ENCODE results near the gene RALGAPA1.
"Not testable (repeated sequence)": the region's sequence is repeated elsewhere in the genome, so short reads cannot be mapped to it uniquely, and the experiment has no call there.

RALGAPA1 gene

DNA sequence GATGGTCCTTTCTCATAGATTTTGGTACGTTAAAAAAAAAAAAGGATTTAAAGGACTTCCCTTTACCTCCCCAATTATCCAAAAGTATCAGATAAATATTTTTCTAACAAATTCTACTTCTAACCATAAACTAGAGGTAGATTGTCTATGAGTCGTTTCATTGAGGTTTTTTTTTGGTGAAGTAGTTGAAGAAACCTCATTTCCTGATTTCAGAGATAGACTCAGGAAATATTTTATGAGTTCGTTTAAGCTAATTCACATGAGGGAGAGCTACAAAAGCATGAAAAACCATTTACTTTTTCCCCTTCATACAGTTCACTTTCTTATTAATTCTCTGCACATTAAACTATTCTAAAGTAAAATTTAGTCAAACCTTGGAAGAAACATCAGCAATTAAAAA, 112.5 kb downstream of the RALGAPA1 start:
- DNase-seq (ENCODE audit: low read depth): no peak

DNA sequence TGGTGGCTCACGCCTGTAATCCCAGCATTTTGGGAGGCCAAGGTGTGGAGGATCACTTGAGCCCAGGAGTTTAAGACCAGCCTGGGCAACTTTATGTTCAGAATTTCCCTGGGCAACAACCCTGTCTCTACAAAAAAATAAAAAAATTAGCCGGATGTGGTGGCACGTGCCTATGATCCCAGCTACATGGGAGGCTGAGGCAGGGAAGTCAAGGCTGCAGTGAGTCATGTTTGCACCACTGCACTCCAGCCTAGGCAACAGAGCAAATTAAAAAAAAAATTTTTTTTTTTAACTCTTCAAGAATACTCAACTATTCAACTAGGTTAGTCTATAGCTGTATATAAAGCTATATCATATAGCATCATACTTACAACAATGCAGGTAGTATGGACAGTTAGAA, 113.0 kb downstream of the RALGAPA1 start:
- no peak for DNase-seq (ENCODE audit: low read depth)

DNA sequence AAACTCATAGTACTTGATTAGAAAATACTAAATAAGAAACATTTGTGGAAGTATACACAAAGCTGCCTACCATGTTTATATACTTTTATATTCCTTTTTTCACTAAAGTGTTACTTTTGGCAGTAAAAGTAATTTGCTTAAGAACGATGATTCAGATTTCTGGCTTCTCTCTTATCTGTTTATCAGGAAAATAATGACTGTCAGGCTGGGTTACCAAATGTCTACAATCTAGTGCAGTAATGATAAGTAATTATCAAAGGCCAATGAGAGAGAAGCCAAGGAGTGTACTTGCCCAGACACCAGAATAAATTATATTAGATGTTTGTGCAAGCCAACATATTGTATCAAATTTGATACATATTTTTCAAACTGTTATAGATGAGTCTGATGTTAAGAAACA, 113.4 kb downstream of the RALGAPA1 start:
- DNase-seq (ENCODE audit: low read depth): peak; percentile 65

DNA sequence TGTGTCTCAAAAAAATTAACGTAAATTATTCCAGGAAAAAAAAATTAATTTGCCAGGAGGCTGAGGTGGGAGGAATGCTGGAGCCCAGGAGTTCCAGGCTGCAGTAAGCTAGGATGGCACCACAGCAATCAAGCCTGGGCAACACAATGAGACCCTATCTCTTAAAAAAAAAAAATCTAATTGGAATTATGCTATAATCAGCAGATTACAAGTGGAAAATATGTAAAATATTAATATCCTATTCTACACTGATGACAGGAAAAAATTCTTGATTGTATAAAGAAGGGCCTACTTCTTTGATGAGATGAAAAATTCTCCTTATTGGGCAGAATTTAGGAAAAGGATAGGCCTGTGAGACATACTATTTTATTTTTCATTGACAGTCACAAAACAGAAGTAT, 114.0 kb downstream of the RALGAPA1 start:
- DNase-seq (ENCODE audit: low read depth): no peak

DNA sequence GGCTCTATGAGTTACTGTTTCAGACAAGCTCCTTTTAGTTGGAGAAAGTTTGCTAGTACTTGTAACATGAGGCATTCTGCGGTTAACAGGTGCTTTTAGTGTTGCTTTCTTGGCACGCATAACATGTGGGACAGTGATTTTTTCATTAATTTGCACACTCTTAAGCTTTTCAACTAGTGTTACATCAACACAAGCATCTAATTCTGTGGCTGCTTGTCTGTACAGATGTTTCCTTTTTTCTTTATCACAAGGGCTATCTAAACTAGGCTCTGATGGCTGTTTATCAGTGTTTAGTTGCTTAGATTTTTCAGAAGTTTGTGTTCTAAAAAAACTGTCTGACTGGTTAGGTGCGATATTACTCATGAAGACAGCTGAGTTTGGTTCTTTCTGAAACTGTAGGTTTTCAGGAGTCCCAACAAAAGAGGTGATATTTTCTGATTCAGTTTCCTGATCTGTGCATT, 120.1 kb downstream of the RALGAPA1 start:
- no peak for DNase-seq (ENCODE audit: low read depth)

DNA sequence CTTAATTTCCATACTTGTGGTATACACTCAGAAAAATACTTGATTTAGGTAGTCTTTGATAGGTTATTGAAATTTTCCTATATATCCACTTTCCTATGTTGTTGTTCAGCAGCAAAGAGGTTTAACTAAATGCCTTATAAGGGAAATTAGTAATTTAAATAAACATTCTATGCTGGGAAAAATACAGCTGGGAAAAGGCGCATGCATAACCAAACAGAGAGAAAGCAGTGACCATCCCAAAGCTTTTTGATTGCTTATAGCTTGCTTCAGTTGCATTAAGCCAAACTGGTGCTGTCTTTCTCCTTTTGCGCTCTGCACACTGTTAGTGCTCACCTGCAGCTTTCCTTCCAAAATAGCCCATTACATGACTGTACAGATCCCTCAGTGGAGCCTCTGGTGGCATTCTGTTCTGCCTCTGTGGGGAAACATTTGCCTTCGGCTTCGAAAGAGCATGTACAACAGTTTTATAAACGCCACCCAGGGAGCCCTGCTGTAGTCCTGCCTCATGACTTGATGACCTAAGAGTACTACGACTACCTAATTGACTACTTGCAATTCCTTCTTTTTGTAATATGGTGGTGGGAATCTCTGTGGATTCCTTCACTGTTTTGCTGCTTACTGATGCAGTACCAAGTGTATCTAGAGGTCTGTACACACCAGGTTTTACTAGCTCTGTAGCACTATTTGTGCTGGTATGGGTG, 120.8 kb downstream of the RALGAPA1 start:
- no peak for DNase-seq (ENCODE audit: low read depth)

DNA sequence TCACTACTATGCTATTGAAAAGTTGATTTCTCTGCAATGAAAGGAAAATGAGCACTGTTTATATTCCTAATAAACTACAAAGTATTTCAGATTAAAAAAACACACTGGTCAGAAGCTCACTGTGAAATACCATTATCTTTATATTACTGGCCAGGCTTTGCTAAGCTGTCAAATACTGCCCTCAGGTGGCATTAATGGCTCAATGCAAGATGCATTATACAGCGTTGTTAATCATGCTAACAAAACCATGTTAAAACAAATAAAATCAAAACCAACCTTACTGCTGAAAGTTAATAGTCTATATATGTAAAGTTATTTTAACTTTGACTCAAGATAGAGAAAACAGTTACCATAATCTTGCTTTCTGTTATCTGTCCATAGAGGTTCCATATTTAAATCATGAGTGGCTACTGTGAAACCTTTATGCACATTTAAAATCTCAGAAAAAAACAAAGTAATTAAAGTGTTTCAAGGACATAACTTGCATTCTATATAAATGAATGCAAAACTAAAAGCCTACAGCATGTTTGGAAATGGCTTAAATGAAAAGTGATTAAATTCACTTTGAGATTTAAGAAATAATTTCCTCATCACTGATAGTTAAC, 121.7 kb downstream of the RALGAPA1 start:
- DNase-seq (ENCODE audit: low read depth): peak; percentile 49

DNA sequence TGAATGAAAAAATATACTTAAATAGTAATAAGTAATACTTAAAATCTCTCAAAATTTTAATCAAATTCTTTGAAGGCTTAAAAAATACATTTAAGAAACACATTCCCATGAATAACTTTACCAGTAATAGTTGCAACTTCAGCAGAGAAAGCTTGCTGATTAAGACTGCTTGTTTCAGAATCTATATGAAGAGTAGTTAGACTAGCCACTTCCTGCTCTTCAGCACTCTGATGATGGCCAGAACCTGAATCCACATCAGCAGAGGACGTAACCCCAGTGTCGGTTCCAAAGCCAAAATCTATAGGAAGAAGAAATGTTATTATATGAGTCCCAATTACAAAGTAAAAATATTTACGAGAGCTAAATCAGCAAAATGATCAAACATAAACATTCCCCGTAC, 125.4 kb downstream of the RALGAPA1 start:
- not testable (repeated sequence) for DNase-seq (ENCODE audit: low read depth)

DNA sequence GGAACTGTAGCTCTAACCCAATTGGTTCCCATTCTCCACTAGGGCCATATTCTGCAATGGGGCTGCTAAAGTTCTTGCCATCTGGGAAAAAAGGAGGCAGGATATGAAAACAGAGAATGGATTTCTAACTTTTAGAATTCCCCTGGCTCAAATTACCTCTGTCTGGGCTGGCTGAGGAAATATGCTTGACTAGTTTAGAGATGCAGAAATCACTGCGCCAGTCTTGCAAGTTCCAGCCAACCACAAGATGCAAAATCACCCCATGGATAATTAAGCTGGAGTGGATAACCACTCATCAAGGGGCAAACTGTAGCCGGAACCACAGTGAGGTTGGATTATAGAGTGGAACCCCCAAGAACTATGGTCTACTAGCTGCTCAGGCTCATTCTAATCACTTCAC, 126.3 kb downstream of the RALGAPA1 start:
- no peak for DNase-seq (ENCODE audit: low read depth)

DNA sequence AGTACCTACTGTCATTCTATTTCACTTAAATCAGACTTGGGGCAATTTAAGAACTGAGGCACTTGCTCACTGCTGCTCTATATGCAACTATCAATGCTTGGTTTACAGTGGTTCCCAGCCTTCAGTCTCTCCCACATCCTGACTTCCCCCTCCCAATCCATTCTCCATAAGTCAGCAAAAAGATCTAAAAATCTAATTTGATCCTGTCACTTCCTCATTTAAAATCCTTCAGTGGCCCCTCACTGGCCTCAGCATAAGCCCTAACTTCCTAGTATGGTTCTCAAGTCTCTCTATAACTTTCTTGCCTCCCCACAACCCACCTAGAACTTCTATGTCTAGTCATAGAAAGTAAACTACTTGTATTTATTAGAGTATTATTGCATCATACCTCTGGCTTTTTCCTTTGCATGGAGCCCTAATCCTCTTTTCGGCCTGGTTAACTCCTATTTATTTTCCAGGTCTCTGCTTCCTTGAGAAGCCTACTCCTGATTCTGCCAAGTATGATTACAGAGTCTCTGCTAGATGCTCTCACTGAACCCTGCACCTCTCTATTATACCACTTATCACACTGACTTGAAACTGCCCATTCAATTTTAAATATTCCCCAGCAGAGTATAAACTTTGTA, 130.6 kb downstream of the RALGAPA1 start:
- peak; percentile 22 for DNase-seq (ENCODE audit: low read depth)

DNA sequence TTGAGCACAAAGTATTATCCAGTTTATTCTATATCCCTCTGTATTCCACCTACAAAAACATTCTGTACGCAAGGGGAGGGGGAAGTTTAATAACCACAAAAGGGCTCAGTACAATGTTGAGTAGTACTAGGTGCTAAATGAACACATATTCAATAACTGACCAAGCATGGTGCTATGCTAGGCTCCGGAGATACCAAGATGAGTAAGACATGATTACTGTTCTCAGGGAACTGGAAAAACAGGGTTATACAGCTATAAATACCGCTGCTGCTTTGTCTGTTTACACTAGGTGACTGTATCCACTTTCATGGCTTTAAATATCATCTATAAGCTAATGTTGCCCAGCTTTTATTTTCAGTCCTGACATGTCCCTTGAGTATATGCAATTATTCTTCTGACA, 139.3 kb downstream of the RALGAPA1 start:
- peak; percentile 68 for DNase-seq (ENCODE audit: low read depth)

DNA sequence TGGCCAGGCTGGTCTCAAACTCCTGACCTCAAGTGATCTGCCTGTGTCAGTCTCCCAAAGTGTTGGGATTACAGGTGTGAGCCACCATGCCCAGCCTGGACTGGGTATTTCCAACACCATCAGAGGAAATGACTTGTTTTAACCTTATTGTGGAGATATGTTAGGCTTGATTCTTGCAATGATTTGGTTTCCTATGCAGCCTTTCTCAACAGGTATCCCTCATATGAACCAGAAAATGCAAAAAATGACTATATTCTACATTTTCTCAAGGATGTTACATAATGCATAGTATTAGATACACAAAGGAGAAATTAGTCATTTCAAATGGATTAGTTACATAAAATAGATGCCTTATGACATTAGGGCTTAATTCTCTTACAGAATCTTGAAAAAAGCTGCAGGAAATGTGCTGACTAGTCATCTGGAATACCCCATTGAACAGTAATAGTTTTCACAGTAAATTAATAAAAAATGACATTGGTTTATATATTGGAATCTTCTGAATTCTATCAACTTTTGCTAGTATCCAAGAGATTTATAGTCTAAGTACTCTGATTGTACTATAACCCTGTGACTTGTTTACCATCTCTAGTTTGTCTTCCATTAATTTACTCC, 142.6 kb downstream of the RALGAPA1 start:
- no peak for DNase-seq (ENCODE audit: low read depth)

DNA sequence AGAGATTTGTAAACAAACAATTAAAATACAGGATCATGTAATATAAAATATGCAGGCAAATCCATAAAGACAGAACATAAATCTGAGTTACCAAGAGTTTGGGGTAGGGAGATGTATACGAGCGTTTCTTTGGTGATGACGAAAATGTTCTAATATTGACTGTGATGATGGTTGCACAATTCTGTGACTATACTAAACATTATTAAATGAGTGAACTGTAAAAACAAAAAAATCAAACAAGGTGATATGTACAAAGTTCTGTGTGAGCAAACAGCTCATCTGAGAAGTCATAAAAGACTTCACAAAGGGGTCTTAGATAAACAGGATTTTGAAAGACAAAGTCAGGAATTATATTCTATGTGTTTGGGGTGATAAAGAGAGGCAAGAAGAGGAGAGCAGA, 147.2 kb downstream of the RALGAPA1 start:
- DNase-seq (ENCODE audit: low read depth): no peak

DNA sequence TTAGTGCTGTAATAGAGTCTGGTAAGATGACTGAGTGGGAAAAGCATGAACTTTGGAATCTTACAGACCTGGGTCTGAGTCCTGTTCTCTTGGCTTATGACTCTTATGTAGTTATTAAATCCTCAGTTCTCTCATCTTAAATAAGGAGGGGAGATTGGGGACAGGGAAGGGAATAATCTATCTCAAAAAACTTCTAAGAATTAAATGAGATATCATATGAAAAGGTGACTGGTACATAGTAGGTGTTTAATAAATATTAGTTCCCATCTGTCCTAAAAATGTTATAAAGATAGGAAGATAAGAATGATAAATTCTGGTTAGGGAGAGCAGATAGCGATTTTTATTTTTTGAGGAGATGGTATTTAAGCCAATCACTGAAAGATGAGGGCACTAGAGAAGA, 156.1 kb downstream of the RALGAPA1 start:
- no peak for DNase-seq (ENCODE audit: low read depth)

DNA sequence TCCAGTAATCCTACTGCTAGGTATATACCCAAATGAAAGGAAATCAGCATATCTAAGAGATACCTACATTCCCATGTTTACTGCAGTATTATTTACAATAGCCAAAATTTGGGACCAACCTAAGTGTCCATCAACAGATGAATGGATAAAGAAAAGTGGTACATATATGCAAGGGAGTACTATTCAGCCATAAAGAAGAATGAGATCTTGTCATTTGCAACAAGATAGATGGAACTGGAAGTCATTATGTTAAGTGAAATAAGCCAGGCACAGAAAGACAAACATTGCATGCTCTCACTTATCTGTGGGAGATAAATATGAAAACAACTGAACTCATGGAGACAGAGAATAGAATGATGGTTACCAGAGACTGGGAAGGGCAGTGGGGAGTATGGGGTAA, 165.6 kb downstream of the RALGAPA1 start:
- DNase-seq (ENCODE audit: low read depth): no peak

DNA sequence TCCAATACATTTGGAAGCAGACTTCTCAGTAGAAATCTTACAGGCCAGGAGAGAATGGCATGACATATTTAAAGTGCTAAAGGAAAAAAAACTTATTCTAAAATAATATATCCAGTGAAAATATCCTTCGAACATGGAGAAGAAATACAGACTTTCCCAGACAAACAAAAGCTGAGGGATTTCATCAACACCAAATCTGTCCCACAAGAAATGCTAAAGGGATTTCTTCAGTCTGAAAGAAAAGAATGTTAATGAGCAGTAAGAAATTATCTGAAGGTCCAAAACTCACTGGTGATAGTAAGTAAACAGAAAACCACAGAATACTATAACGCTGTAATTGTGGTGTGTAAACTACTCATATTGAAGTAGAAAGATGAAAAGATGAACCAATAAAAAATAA, 171.2 kb downstream of the RALGAPA1 start:
- DNase-seq (ENCODE audit: low read depth): no peak

DNA sequence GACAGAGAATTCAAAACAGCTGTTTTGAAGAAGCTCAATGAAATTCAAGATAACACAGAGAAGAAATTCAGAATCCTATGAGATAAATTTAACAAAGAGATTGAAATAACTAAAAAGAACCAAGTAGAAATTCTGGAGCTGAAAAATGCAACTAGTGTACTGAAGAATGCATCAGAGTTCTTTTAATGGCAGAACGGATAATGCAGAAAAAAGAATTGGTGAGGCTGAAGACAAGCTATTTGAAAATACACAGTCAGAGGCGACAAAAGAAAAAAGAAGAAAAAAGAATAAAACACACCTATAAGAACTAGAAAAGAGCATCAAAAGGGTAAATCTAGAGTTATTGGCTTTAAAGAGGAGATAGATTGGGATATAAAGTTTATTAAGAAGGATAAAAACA, 171.8 kb downstream of the RALGAPA1 start:
- no peak for DNase-seq (ENCODE audit: low read depth)

DNA sequence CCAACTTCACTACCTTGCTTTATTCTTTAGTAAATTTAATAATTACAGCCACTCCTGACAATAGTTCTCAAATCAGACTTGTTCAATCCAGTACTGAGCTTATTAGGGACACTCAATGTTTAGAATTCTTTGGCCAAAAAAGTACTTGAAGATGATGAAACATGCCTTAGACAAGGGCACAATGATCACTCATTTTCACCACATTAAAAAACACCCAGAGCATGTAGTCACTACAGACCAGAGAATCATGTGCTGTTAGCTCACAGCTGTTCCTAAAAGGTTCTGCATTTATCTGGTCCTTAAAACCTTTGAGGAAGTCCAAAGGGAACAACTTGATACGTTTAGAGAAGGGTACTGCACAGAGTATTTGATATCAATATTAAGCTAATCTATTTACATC, 176.4 kb downstream of the RALGAPA1 start:
- DNase-seq (ENCODE audit: low read depth): peak; percentile 56

DNA sequence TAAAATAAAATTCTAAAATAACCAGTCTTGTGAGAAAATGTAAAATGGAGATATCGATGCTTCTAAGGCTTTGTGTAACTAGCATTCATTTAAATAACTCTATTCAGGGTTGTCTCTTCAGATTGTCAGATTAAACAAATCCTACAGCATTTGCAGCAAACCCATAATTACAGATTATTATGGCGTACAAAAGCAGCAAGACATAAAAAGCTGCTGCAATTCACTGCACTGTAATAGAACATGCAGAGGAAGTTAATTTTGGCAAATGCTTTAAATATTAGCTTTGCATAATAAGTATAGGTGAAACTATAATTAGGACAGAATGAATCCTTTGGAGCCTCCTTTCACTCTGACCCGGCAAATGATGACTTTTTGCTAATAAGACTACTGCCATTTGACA, 176.8 kb downstream of the RALGAPA1 start:
- no peak for DNase-seq (ENCODE audit: low read depth)

DNA sequence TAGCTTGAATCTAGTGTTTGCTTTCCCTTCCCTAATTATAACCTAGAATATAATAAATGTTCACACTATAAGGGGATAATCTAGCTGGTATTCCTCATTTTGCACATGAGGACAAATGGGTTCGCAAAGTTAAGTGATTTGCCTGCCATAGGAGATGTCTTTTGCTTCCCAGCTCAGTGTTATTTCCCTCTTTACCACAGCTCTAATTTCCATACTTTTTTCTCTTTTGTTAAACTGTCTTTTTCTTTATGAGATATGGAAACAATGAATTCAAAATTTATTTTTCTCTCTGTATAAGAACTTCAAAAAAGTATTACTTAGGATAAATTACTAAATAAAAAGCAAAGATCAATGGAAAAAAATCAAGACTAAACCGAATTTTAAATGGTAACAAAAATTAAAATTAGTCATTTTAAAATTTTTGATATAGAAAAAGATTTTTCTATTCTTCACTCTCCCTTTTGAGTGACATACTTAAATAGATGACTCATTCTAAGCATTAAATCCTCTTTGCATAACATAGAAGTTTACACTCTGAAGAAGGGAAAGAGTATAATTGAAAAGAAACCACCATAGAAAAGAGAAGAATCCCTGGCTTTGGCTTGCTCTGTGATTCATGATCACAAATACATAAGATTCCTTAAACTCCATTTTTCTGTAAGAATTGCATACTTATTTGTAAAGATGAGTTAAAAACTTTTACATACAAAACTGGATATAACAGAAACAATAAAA, 177.9 kb downstream of the RALGAPA1 start:
- peak; percentile 9 for DNase-seq (ENCODE audit: low read depth)

DNA sequence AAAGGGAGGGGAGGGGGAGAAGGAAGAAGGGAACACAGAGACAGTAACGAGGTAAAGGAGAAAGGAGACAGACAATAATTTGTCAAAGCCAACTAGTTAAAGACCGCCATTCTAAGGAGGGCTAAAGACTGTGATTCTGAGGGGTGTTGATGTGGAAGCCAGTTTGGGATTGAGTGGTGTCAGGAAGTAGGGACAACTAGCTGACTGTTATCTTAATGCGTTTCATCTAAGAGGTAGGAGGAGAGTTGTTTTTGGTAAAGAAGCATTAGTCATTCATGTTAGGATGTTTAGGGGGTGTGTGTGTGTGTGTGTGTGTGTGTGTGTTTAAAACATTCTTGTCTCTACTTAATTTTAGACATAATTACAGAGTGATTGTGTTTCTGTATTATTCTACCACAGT, 180.1 kb downstream of the RALGAPA1 start:
- DNase-seq (ENCODE audit: low read depth): peak; percentile 8

DNA sequence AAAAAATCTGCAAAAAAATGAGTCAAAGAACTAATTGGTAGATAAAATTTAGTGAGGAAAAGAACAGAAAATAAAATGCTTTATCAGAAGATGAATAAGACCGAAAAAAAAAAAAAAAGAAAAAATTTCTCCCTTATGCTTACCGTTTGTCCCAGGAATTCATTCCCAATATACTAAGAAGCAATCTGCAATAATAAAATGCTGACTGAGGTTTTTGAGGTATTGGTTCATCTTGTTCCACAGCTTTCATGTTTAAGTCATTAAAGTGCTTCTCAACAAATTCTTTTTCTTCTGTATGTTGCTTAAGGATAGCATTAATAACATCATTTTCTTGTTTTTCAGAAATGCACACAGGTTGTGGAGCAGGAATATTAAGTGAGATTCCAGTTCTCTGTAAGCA, 182.1 kb downstream of the RALGAPA1 start:
- DNase-seq (ENCODE audit: low read depth): not testable (repeated sequence)
